Type B pancreatic cell (in vitro differentiated cells): Measurements from ENCODE around the gene CD101. TPM values are rescaled to one million over a fixed set of nuclear protein-coding genes. Genes with fewer than 3 reads are reported as not detected.

Experiments used
- DNase-seq: peaks from one replicate; pipeline ENCODE4 v3.0.0; 2021; ENCODE audit warnings: mixed read lengths; ENCODE audit not compliant: unreplicated experiment; ENCODE audit errors: extremely low spot score
- H3K27ac Mint-ChIP-seq: 2 replicates; pipeline ENCODE4 v1.8.0; 2021; ENCODE audit warnings: mild to moderate bottlenecking, mixed read lengths
- H3K27me3 Mint-ChIP-seq: 2 replicates; pipeline ENCODE4 v1.8.0; 2021; ENCODE audit warnings: mixed read lengths
- H3K36me3 Mint-ChIP-seq: 2 replicates; pipeline ENCODE4 v1.8.0; 2021; ENCODE audit warnings: mixed read lengths
- H3K4me1 Mint-ChIP-seq: one replicate; pipeline ENCODE4 v1.8.0; 2021; ENCODE audit warnings: mixed read lengths; ENCODE audit not compliant: unreplicated experiment
- H3K4me3 Mint-ChIP-seq: 2 replicates; pipeline ENCODE4 v1.8.0; 2021; ENCODE audit warnings: mild to moderate bottlenecking, mixed read lengths
- H3K9me3 Mint-ChIP-seq: 2 replicates; pipeline ENCODE4 v1.8.0; 2021; ENCODE audit warnings: mixed read lengths
- total RNA-seq: library from RNA; stranded (reverse); gene quantifications from 2 replicates; pipeline ENCODE4 v1.2.1, GENCODE V29; 2021; ENCODE audit warnings: low replicate concordance
- TF ChIP-seq, protein P1 (sequence below): fragments of 200-600 bp; sonication (generic); conservative IDR thresholded peaks from 2 replicates; pipeline ENCODE4 v1.5.0; 2021; ENCODE audit warnings: antibody characterized with exemption, mild to moderate bottlenecking

Gene CD101
- total RNA-seq, 1 donor from 2014 or later, result 4.4 TPM

DNA sequence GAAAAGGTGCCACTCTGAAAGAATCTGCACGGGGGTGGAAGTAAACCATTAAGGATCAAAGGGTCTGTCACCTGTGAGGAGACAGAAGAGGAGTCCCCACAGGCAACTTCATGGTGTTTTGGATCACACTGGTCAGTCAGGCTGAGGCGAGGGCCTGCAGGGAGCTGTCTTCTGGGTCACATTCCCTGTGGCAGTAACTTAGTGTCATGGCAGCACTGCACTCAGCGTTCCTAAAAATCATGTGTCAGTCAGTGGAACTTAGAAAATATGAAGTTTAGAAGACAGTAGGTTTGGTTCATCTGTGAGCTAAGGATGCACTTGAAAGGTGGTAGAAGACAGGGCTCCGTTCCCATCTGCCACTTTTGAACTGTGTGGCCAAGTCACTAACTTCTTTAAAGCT is 43.5 kb upstream of the CD101 start:
- TF ChIP-seq, protein P1, sequence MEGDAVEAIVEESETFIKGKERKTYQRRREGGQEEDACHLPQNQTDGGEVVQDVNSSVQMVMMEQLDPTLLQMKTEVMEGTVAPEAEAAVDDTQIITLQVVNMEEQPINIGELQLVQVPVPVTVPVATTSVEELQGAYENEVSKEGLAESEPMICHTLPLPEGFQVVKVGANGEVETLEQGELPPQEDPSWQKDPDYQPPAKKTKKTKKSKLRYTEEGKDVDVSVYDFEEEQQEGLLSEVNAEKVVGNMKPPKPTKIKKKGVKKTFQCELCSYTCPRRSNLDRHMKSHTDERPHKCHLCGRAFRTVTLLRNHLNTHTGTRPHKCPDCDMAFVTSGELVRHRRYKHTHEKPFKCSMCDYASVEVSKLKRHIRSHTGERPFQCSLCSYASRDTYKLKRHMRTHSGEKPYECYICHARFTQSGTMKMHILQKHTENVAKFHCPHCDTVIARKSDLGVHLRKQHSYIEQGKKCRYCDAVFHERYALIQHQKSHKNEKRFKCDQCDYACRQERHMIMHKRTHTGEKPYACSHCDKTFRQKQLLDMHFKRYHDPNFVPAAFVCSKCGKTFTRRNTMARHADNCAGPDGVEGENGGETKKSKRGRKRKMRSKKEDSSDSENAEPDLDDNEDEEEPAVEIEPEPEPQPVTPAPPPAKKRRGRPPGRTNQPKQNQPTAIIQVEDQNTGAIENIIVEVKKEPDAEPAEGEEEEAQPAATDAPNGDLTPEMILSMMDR, result no peak

DNA sequence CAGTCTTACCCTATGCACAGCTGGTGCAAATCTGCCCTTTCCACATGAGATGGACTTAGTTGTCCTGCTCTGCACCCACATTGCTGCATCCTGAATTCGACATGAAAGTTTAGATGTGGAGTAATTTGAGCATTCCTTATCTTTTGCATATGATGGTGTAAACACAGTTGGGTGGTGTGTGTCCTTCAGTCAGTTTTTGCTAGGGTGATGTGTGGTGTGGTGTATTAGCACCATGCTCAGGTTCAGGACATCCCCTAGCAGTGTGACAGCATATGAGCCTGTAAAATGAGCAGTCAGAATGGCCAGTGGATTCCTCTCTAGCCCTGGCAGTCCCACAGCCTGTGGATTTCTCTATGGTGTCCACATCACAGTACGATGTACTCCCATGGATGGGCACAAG is 42.6 kb upstream of the CD101 start:
- Mint-ChIP-seq H3K4me1 (peaks cover 8% of the 10 kb centered on the region), H3K9me3 (no peaks in the 10 kb centered on the region), H3K27me3 (no peaks in the 10 kb centered on the region), H3K36me3 (peaks cover 24% of the 10 kb centered on the region), H3K27ac (no peak overlapping the region), H3K4me3 (no peak overlapping the region)
- TF ChIP-seq, protein P1, result no peak
- DNase-seq, result no peak

More for the DNA sequence above, 43.5 kb upstream of the CD101 start:
- Mint-ChIP-seq H3K4me1 (peaks cover 8% of the 10 kb centered on the region), H3K27me3 (no peaks in the 10 kb centered on the region), H3K9me3 (no peaks in the 10 kb centered on the region), H3K4me3 (no peak overlapping the region), H3K36me3 (peaks cover 24% of the 10 kb centered on the region), H3K27ac (no peak overlapping the region)
- DNase-seq, result no peak

DNA sequence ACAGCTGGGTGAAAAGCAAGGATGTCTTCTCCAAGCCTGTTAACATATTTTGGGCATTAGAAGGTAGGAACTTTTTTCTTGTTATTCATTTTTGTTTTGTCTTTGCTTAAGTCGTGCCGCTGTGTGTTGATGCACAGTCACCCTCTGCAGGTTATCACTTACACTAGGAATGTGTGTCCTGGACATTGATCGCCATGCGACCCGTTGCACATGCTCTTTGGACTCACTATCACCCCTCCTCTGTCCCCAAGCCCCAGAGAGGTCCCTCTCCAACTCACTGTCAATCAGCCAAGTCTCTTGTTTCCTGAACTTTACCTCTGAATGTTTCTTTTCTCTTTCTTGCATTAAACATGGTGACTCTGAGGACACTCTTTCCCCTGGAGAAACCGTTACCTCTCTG is 40.0 kb upstream of the CD101 start:
- TF ChIP-seq, protein P1, result no peak
- H3K27ac Mint-ChIP-seq, result no peak overlapping the region
- peaks cover 22% of the 10 kb centered on the region for H3K36me3 Mint-ChIP-seq
- peaks cover 3% of the 10 kb centered on the region for H3K4me1 Mint-ChIP-seq
- no peak overlapping the region for H3K4me3 Mint-ChIP-seq
- no peaks in the 10 kb centered on the region for H3K9me3 Mint-ChIP-seq
- no peak for DNase-seq
- H3K27me3 Mint-ChIP-seq, result no peaks in the 10 kb centered on the region

DNA sequence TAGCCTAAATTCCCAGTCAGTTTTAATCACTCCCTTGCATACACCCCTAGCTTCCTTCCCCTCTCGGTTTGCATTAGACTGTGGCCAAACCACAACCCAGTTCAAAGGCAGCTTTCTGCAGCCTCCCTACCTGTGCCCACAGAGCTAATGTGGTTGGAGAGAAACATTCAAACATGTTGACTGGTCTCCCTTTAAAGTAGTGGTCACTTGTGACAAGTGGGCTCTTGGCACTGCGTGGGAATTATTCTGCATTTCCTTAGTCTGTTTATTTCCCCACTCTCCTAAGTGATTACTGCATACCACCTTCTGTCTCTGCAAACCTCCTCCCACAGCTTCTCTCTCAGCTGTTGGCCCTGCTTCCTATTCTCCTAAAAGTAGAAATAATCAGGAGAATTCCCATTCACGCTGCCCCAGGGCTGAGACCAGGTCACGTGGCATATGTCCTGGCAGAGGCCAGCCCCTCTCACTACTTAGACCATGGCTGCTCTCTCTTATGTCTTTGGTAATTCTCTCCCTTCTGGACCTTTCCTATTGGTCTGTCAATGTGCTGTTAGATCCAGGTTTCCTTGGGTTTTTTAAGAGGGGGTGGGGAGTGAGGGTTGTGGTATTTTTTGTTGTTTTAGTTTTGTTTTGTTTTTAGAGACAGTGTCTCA is 38.4 kb upstream of the CD101 start:
- Mint-ChIP-seq H3K27me3 (no peaks in the 10 kb centered on the region), H3K4me1 (peaks cover 3% of the 10 kb centered on the region), H3K4me3 (no peak overlapping the region), H3K9me3 (no peaks in the 10 kb centered on the region), H3K27ac (no peak overlapping the region), H3K36me3 (peaks cover 36% of the 10 kb centered on the region)
- TF ChIP-seq, protein P1, result no peak
- DNase-seq, result no peak

DNA sequence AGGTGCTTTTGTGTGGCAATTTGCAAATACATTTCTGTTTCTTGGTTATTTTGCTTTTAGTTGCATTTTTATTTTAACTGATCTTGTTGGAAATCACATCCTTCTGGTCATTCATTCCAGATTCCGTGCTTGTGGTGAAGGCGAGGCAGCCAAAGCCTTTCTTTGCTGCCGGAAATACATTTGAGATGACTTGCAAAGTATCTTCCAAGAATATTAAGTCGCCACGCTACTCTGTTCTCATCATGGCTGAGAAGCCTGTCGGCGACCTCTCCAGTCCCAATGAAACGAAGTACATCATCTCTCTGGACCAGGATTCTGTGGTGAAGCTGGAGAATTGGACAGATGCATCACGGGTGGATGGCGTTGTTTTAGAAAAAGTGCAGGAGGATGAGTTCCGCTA is 34.8 kb upstream of the CD101 start:
- Mint-ChIP-seq H3K36me3 (peaks cover 27% of the 10 kb centered on the region), H3K4me3 (no peak overlapping the region), H3K4me1 (peaks cover 6% of the 10 kb centered on the region), H3K9me3 (no peaks in the 10 kb centered on the region), H3K27me3 (no peaks in the 10 kb centered on the region), H3K27ac (no peak overlapping the region)
- no peak for DNase-seq
- TF ChIP-seq, protein P1, result no peak
